HepG2 (cell line): Measurements from ENCODE around the gene NRSN2. TPM values are rescaled to one million over a fixed set of nuclear protein-coding genes. Genes with fewer than 3 reads are reported as not detected.

ENCODE experiments used
- HCFC1 ChIP-seq: fragments of 150-350 bp; IDR thresholded peaks from 2 replicates; pipeline ENCODE4 v1.6.1; 2014; ENCODE audit warnings: low read depth, low read length
- HDAC1 ChIP-seq: sonication (generic); formaldehyde crosslinking; IDR thresholded peaks from 2 replicates; pipeline ENCODE4 v1.5.1; 2020; ENCODE audit warnings: mild to moderate bottlenecking, missing genetic modification reagents
- HOXD1 ChIP-seq: sonication (generic); formaldehyde crosslinking; IDR thresholded peaks from 2 replicates; pipeline ENCODE4 v1.5.0; 2020; ENCODE audit warnings: missing genetic modification reagents
- JUN ChIP-seq: sonication (generic); formaldehyde crosslinking; IDR thresholded peaks from 2 replicates; pipeline ENCODE4 v1.4.0; 2020; ENCODE audit warnings: mild to moderate bottlenecking, missing genetic modification reagents
- KAT8 ChIP-seq: IDR thresholded peaks from 2 replicates; pipeline ENCODE4 v1.6.1; 2016; ENCODE audit warnings: missing genetic modification reagents, missing compliant biosample characterization
- MAF1 ChIP-seq: sonication (generic); formaldehyde crosslinking; IDR thresholded peaks from 2 replicates; pipeline ENCODE4 v1.5.0; 2020; ENCODE audit warnings: missing genetic modification reagents, borderline replicate concordance
- NFKB2 ChIP-seq: sonication (generic); formaldehyde crosslinking; IDR thresholded peaks from 2 replicates; pipeline ENCODE4 v1.4.0; 2020; ENCODE audit warnings: missing genetic modification reagents, borderline replicate concordance
- PITX1 ChIP-seq: sonication (generic); formaldehyde crosslinking; IDR thresholded peaks from 2 replicates; pipeline ENCODE4 v1.5.1; 2020; ENCODE audit warnings: mild to moderate bottlenecking, missing genetic modification reagents
- PRMT3 ChIP-seq: sonication (generic); formaldehyde crosslinking; IDR thresholded peaks from 2 replicates; pipeline ENCODE4 v1.8.1; 2022; ENCODE audit warnings: low read depth, mild to moderate bottlenecking, moderate library complexity, missing genetic modification reagents, borderline replicate concordance
- RBAK ChIP-seq: sonication (generic); formaldehyde crosslinking; IDR thresholded peaks from 2 replicates; pipeline ENCODE4 v1.5.1; 2020; ENCODE audit warnings: mild to moderate bottlenecking, missing genetic modification reagents
- SMAD9 ChIP-seq: sonication (generic); formaldehyde crosslinking; IDR thresholded peaks from 2 replicates; pipeline ENCODE4 v1.5.1; 2020; ENCODE audit warnings: mild to moderate bottlenecking, missing genetic modification reagents
- SP1 ChIP-seq, 2 experiments: fragments of 450-650 bp in 1 of 2; sonication (generic) in 1 of 2; formaldehyde crosslinking in 1 of 2; IDR thresholded peaks; 2 replicates each; pipeline versions ENCODE4 v1.4.0 to v1.6.1; 2016 to 2020; ENCODE audit warnings: missing genetic modification reagents in 1 of 2
- ZBTB33 ChIP-seq: sonication (generic); formaldehyde crosslinking; IDR thresholded peaks from 2 replicates; pipeline ENCODE4 v1.4.0; 2020; ENCODE audit warnings: missing genetic modification reagents
- ZNF225 ChIP-seq: sonication (generic); formaldehyde crosslinking; IDR thresholded peaks from 2 replicates; pipeline ENCODE4 v1.4.0; 2020; ENCODE audit warnings: mild to moderate bottlenecking, missing genetic modification reagents
- ZNF572 ChIP-seq: sonication (generic); formaldehyde crosslinking; IDR thresholded peaks from 2 replicates; pipeline ENCODE4 v1.5.1; 2020; ENCODE audit warnings: mild to moderate bottlenecking, missing genetic modification reagents
- ZNF576 ChIP-seq: sonication (generic); formaldehyde crosslinking; IDR thresholded peaks from 2 replicates; pipeline ENCODE4 v1.4.0; 2020; ENCODE audit warnings: mild to moderate bottlenecking, missing genetic modification reagents
- ZNF577 ChIP-seq: sonication (generic); formaldehyde crosslinking; IDR thresholded peaks from 2 replicates; pipeline ENCODE4 v1.4.0; 2020; ENCODE audit warnings: mild to moderate bottlenecking, low read depth, missing genetic modification reagents, borderline replicate concordance
- ZNF674 ChIP-seq: sonication (generic); formaldehyde crosslinking; IDR thresholded peaks from 2 replicates; pipeline ENCODE4 v1.5.0; 2020; ENCODE audit warnings: low read depth, mild to moderate bottlenecking, missing genetic modification reagents
- ZZZ3 ChIP-seq: sonication (generic); formaldehyde crosslinking; IDR thresholded peaks from 2 replicates; pipeline ENCODE4 v1.4.0; 2020; ENCODE audit warnings: missing genetic modification reagents, mild to moderate bottlenecking, borderline replicate concordance
- polyA plus RNA-seq, 8 experiments: library from polyadenylated mRNA; depleted of rRNA in 3 of 8; stranded (reverse) in 7 of 8; unstranded in 1 of 8; fragments of >200 nt; fragmentation: Illumina TruSeq in 4 of 8; extraction: Trizol in 4 of 8; gene quantifications; 2 replicates each; pipeline versions ENCODE4 v1.2.1 to v1.2.3, GENCODE V29; 2011 to 2016; ENCODE audit warnings: low read depth in 4 of 8, missing spikeins in 1 of 8, mixed read lengths in 1 of 8; ENCODE audit not compliant: insufficient read depth in 1 of 8
- total RNA-seq, 5 experiments: library from RNA; depleted of rRNA; stranded (reverse); fragments of >200 nt; fragmentation: Illumina TruSeq; extraction: Trizol; gene quantifications; 2 replicates each; pipeline ENCODE4 v1.2.3, GENCODE V29; 2016; ENCODE audit warnings: low read depth in 1 of 5
- TF ChIP-seq, protein P1 (sequence below): sonication (generic); formaldehyde crosslinking; IDR thresholded peaks from 2 replicates; pipeline ENCODE4 v1.8.0; 2022; ENCODE audit warnings: mild to moderate bottlenecking, missing genetic modification reagents; ENCODE audit not compliant: insufficient replicate concordance
- TF ChIP-seq, protein P2 (sequence below): sonication (generic); formaldehyde crosslinking; IDR thresholded peaks from 2 replicates; pipeline ENCODE4 v1.4.0; 2020; ENCODE audit warnings: missing genetic modification reagents, mild to moderate bottlenecking, borderline replicate concordance
- TF ChIP-seq, protein P3 (sequence below): sonication (generic); formaldehyde crosslinking; IDR thresholded peaks from 2 replicates; pipeline ENCODE4 v1.4.0; 2020; ENCODE audit warnings: mild to moderate bottlenecking, missing genetic modification reagents, borderline replicate concordance

NRSN2 gene
- total and polyA plus RNA-seq, 2 of the 13 experiments (the other 11 are each of a cell fraction or from before 2014, with no cell fraction given) = 32.3 to 49.4 TPM

DNA sequence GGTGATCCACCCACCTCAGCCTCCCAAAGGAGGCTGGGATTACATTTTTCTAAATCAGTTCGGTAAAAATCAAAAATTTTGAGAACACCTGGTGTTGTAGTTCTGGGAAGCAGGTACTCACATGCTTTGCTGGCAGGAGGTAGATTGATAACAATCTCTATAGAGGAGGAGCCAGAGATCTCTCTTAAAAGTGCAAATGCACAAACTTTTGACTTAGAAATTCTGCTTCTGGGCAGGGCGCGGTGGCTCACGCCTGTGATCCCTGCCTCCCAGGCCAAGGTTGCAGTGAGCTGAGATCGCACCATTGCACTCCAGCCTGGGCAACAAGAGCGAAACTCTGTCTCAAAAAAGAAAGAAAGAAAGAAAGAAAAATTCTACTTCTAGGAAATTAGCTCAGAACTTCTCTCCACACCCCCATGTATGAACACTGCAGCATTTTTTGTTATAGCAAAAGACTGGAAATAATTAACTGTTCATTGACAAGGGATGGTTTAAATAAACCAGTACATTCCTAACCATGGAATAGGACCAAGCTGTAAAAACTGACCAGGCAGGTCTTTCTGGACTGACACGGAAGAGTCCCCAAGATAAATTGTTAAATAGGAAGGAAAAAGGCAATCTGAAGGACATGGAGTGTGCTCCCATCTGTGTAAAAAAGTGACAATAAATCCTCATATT is 19.3 kb downstream of the NRSN2 start (continued):
- TF ChIP-seq, protein P1, sequence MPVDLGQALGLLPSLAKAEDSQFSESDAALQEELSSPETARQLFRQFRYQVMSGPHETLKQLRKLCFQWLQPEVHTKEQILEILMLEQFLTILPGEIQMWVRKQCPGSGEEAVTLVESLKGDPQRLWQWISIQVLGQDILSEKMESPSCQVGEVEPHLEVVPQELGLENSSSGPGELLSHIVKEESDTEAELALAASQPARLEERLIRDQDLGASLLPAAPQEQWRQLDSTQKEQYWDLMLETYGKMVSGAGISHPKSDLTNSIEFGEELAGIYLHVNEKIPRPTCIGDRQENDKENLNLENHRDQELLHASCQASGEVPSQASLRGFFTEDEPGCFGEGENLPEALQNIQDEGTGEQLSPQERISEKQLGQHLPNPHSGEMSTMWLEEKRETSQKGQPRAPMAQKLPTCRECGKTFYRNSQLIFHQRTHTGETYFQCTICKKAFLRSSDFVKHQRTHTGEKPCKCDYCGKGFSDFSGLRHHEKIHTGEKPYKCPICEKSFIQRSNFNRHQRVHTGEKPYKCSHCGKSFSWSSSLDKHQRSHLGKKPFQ = no peak
- no peak for TF ChIP-seq ZNF577 (CRISPR knock-in tag)
- no peak for TF ChIP-seq ZNF572 (CRISPR knock-in tag)
- TF ChIP-seq HDAC1 (CRISPR knock-in tag) = no peak
- TF ChIP-seq SMAD9 (CRISPR knock-in tag) = no peak
- no peak for TF ChIP-seq JUN (CRISPR knock-in tag)
- TF ChIP-seq SP1 (IDR thresholded peaks at IDR 0.05) = no peak
- TF ChIP-seq SP1 (CRISPR knock-in tag; IDR thresholded peaks at IDR 0.05) = no peak
- no peak for TF ChIP-seq HCFC1
- no peak for TF ChIP-seq MAF1 (CRISPR knock-in tag)
- no peak for TF ChIP-seq PITX1 (CRISPR knock-in tag)
- TF ChIP-seq HOXD1 (CRISPR knock-in tag) = no peak
- TF ChIP-seq RBAK = no peak
- TF ChIP-seq, protein P2, sequence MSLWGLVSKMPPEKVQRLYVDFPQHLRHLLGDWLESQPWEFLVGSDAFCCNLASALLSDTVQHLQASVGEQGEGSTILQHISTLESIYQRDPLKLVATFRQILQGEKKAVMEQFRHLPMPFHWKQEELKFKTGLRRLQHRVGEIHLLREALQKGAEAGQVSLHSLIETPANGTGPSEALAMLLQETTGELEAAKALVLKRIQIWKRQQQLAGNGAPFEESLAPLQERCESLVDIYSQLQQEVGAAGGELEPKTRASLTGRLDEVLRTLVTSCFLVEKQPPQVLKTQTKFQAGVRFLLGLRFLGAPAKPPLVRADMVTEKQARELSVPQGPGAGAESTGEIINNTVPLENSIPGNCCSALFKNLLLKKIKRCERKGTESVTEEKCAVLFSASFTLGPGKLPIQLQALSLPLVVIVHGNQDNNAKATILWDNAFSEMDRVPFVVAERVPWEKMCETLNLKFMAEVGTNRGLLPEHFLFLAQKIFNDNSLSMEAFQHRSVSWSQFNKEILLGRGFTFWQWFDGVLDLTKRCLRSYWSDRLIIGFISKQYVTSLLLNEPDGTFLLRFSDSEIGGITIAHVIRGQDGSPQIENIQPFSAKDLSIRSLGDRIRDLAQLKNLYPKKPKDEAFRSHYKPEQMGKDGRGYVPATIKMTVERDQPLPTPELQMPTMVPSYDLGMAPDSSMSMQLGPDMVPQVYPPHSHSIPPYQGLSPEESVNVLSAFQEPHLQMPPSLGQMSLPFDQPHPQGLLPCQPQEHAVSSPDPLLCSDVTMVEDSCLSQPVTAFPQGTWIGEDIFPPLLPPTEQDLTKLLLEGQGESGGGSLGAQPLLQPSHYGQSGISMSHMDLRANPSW (CRISPR knock-in tag) = no peak
- TF ChIP-seq NFKB2 (CRISPR knock-in tag) = no peak
- no peak for TF ChIP-seq PRMT3 (CRISPR knock-in tag)
- TF ChIP-seq, protein P3, sequence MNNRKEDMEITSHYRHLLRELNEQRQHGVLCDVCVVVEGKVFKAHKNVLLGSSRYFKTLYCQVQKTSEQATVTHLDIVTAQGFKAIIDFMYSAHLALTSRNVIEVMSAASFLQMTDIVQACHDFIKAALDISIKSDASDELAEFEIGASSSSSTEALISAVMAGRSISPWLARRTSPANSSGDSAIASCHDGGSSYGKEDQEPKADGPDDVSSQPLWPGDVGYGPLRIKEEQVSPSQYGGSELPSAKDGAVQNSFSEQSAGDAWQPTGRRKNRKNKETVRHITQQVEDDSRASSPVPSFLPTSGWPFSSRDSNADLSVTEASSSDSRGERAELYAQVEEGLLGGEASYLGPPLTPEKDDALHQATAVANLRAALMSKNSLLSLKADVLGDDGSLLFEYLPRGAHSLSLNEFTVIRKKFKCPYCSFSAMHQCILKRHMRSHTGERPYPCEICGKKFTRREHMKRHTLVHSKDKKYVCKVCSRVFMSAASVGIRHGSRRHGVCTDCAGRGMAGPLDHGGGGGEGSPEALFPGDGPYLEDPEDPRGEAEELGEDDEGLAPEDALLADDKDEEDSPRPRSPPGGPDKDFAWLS (CRISPR knock-in tag) = no peak
- no peak for TF ChIP-seq ZNF674
- TF ChIP-seq ZNF576 (CRISPR knock-in tag) = no peak
- peak; percentile 91 for TF ChIP-seq ZBTB33 (CRISPR knock-in tag)
- no peak for TF ChIP-seq ZNF225 (CRISPR knock-in tag)
- 0 out of 2 replicates have a peak, but pooled peaks have one; percentile 18 for TF ChIP-seq KAT8 (CRISPR knock-in tag)
- TF ChIP-seq ZZZ3 (CRISPR knock-in tag) = no peak
